Stimulated activated CD4-positive, alpha-beta T cell treated with anti-CD3 and anti-CD28 coated beads, Interleukin-4, amount 100 ng/mL, for 24 hours (primary cell): ENCODE results near the gene MRPS7.

Experiments used
- DNase-seq: peaks from one replicate; pipeline ENCODE4 v3.0.0-alpha.2; 2020

The MRPS7 gene

DNA sequence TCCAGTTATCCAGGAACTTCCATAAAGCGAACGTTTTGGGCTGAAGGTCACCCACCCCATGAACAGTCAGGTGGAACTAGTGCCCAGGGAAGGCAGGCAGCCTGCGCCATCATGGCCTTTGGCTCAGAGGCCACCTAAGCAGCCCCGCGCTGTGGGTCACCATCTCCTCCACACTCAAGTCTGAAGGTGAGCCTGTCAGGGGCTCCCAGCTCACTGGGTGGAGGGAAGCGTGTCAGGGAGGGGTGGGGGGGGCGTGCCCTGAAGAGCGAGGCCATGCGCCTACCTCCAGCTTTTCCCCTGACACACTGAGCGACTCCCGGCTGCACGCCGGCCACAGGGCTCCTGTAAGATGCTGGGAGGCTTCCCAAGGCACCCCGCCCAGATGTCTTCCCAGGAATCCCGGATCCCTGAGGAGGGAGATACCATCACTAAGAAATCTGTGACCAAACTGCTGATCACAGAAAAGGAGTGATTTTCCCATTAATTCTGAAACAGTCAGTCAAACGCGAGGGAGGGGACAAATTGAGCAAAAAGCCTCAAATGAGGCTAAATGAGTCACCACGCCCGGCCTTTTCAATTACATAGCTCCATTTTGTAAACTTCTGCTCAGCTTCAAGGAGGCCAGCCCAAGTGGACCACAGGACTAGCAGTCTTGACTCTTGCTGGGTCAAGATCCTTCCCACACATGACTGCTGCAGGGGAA is 54.0 kb downstream of the MRPS7 start:
- DNase-seq = peak; percentile 30
